OCI-LY7 (cell line): Measurements from ENCODE around the gene CAPN7. TPM values are rescaled to one million over a fixed set of nuclear protein-coding genes. Genes with fewer than 3 reads are reported as not detected.

ENCODE experiments used
- BruUV-seq: library from RNA; stranded (reverse); fragments of 400-500 nt; replicated peaks from 2 replicates; lab custom pipeline; 2021; lab: Mats Ljungman, UMichigan
- CTCF ChIA-PET: fragments of 300-600 bp; sonication (Branson Sonifier 250); formaldehyde crosslinking; loops from one replicate; lab custom pipeline; 2022; ENCODE audit warnings: antibody characterized with exemption; ENCODE audit not compliant: unreplicated experiment; lab: Charles Lee
- POLR2A ChIA-PET: fragments of 300-600 bp; sonication (Branson Sonifier 250); formaldehyde crosslinking; loops from one replicate; lab custom pipeline; 2022; ENCODE audit warnings: antibody characterized with exemption; lab: Charles Lee
- DNase-seq: peaks from one replicate; pipeline ENCODE4 v3.0.0-alpha.2; 2015; ENCODE audit warnings: low spot score
- H2AFZ ChIP-seq: fragments of 200-600 bp; sonication (generic), shearing (Covaris generic); 2 replicates; pipeline ENCODE4 v1.6.1; 2014; ENCODE audit warnings: mild to moderate bottlenecking, antibody characterized with exemption, low read length, moderate library complexity
- H3K27ac ChIP-seq: fragments of 200-600 bp; sonication (generic); 2 replicates; pipeline ENCODE4 v1.5.1; 2014; ENCODE audit warnings: mixed run types, low read depth, mild to moderate bottlenecking, moderate library complexity, low read length, inconsistent platforms; ENCODE audit not compliant: poor library complexity, severe bottlenecking
- H3K36me3 ChIP-seq: fragments of 200-600 bp; sonication (generic); 2 replicates; pipeline ENCODE4 v1.6.1; 2014; ENCODE audit warnings: mild to moderate bottlenecking, antibody characterized with exemption, low read length, moderate library complexity, mixed read lengths; ENCODE audit not compliant: insufficient read depth
- H3K4me1 ChIP-seq: fragments of 200-600 bp; sonication (generic); 2 replicates; pipeline ENCODE4 v1.5.1; 2014; ENCODE audit warnings: mild to moderate bottlenecking, low read length; ENCODE audit not compliant: insufficient read depth, poor library complexity, severe bottlenecking
- H3K4me2 ChIP-seq: fragments of 200-600 bp; sonication (generic); 2 replicates; pipeline ENCODE4 v1.6.1; 2014; ENCODE audit warnings: mild to moderate bottlenecking, low read length
- H3K4me3 ChIP-seq: fragments of 200-600 bp; sonication (generic); 2 replicates; pipeline ENCODE4 v1.5.1; 2014; ENCODE audit warnings: mild to moderate bottlenecking, low read depth, low read length; ENCODE audit not compliant: poor library complexity, severe bottlenecking
- H3K79me2 ChIP-seq: fragments of 200-600 bp; sonication (generic); 2 replicates; pipeline ENCODE4 v1.6.1; 2016; ENCODE audit warnings: low read depth, mild to moderate bottlenecking, low read length, moderate library complexity, mixed read lengths; ENCODE audit not compliant: insufficient read depth
- H3K9me2 ChIP-seq: fragments of 200-600 bp; sonication (generic); 2 replicates; pipeline ENCODE4 v1.6.1; 2016; ENCODE audit warnings: mild to moderate bottlenecking, low read length, mixed read lengths; ENCODE audit not compliant: insufficient read depth
- H3K9me3 ChIP-seq: fragments of 200-600 bp; sonication (generic); 2 replicates; pipeline ENCODE4 v1.6.1; 2014; ENCODE audit warnings: mild to moderate bottlenecking, mixed run types, low read length, mixed read lengths
- H4K20me1 ChIP-seq: fragments of 200-600 bp; sonication (generic); 2 replicates; pipeline ENCODE4 v1.6.1; 2014; ENCODE audit warnings: mild to moderate bottlenecking, antibody characterized with exemption, low read length, moderate library complexity, mixed read lengths; ENCODE audit not compliant: insufficient read depth
- CTCF ChIP-seq: fragments of 200-600 bp; sonication (generic); conservative IDR thresholded peaks from 2 replicates; pipeline ENCODE4 v1.5.1; 2014; ENCODE audit warnings: mild to moderate bottlenecking, antibody characterized with exemption, low read length, moderate library complexity, mixed read lengths
- EZH2phosphoT487 ChIP-seq: fragments of 200-600 bp; sonication (generic); IDR thresholded peaks from 2 replicates; pipeline ENCODE4 v1.6.1; 2018; ENCODE audit warnings: low read depth, borderline replicate concordance, mild to moderate bottlenecking, mixed run types, antibody characterized with exemption, low read length, moderate library complexity, mixed read lengths
- intact Hi-C: fragments of 100-400 bp; cut with micrococcal nuclease; formaldehyde crosslinking; loops from one replicate; pipeline ENCODE4 v1.10.0; 2022; ENCODE audit not compliant: unreplicated experiment
- total RNA-seq, 2 experiments: library from RNA; depleted of rRNA in 1 of 2; stranded (reverse); fragments of >200 nt in 1 of 2; shearing (Covaris generic) in 1 of 2; gene quantifications; 2 replicates each; pipeline ENCODE4 v1.2.3, GENCODE V29; 2014 to 2022

Gene CAPN7
- total RNA-seq, 2 experiments from 2014 or later = 33.4 to 41.5 TPM

GRCh38 chr3:15266510-15267376 is 60.7 kb downstream of the CAPN7 start:
- TF ChIP-seq CTCF (no peak), EZH2phosphoT487 (no peak)
- Histone ChIP-seq H3K4me1 (peaks cover 8% of the 10 kb centered on the region), H3K4me2 (no peak overlapping the region), H2AFZ (no peak overlapping the region), H3K9me3 (no peaks in the 10 kb centered on the region), H3K36me3 (peaks cover 20% of the 10 kb centered on the region; the same call in 1 of the 2 replicates), H3K27ac (no peak overlapping the region), H4K20me1 (no peaks in the 10 kb centered on the region), H3K79me2 (no peaks in the 10 kb centered on the region), H3K4me3 (no peak overlapping the region), H3K9me2 (no peaks in the 10 kb centered on the region)
- ChIA-PET POLR2A (interaction anchor here (1.0 to 2.4 kb wide), 3 partner anchors 13 to 117 kb away, joined by 3 to 8 read pairs (median 4); partner anchors contain the start of gene CAPN7), CTCF (interaction anchor here (0.6 to 2.4 kb wide), 6 partner anchors 11 to 140 kb away, joined by 3 to 13 read pairs (median 4); no protein-coding TSS in a partner anchor)
- intact Hi-C loops = no loop called here
- no TSS peak for BruUV-seq
- DNase-seq = no peak

- no TSS peak for BruUV-seq
- intact Hi-C loops = no loop called here
- no peaks in the 10 kb centered on the region for H3K79me2 ChIP-seq
These were observed 61.5 kb downstream of the CAPN7 start for GRCh38 chr3:15267502-15267901.

More at GRCh38 chr3:15267502-15267901, 61.5 kb downstream of the CAPN7 start:
- H3K4me2 ChIP-seq = no peak overlapping the region
- TF ChIP-seq CTCF (no peak), EZH2phosphoT487 (no peak)
- ChIA-PET POLR2A (interaction anchor here (0.6 to 2.4 kb wide), 11 partner anchors 8 to 293 kb away, joined by 3 to 8 read pairs (median 4); partner anchors contain the start of gene CAPN7), CTCF (interaction anchor here (0.5 to 2.4 kb wide), 10 partner anchors 11 to 157 kb away, joined by 3 to 13 read pairs (median 3); partner anchors contain the start of gene SH3BP5)
- peaks cover 14% of the 10 kb centered on the region; the same call in 1 of the 2 replicates for H3K36me3 ChIP-seq
- no peak overlapping the region for H3K27ac ChIP-seq
- H2AFZ ChIP-seq = no peak overlapping the region
- H3K4me3 ChIP-seq = no peak overlapping the region
- DNase-seq = no peak
- H3K9me3 ChIP-seq = no peaks in the 10 kb centered on the region
- no peaks in the 10 kb centered on the region for H4K20me1 ChIP-seq
- H3K9me2 ChIP-seq = no peaks in the 10 kb centered on the region
- H3K4me1 ChIP-seq = peaks cover 16% of the 10 kb centered on the region
